HG03378 (cell line): ENCODE data around the gene REEP3.

Source experiments
- ATAC-seq: cut with Tn5 transposase; IDR thresholded peaks from one replicate; pipeline ENCODE4 v1.9.1; 2021; ENCODE audit warnings: mild to moderate bottlenecking, moderate library complexity; ENCODE audit not compliant: unreplicated experiment

The REEP3 gene

DNA sequence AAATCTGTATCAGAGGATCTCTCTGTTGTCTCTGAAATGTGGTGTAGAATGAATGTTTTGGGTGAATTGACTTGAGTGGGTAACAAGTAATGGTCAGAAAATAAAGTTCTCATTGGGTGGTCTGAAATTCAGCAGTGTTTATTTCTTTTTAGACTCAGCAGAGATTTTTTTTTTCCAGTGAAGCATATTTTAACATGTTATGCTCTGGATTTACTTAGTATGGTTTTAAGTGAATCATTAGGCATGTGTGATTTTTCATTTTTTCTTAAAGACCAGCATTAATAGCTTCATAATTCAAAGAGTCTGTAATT is 63.5 kb downstream of the REEP3 start:
- ATAC-seq: no peak

GRCh38 chr10:63585041-63585440 is 63.8 kb downstream of the REEP3 start:
- ATAC-seq: no peak

DNA sequence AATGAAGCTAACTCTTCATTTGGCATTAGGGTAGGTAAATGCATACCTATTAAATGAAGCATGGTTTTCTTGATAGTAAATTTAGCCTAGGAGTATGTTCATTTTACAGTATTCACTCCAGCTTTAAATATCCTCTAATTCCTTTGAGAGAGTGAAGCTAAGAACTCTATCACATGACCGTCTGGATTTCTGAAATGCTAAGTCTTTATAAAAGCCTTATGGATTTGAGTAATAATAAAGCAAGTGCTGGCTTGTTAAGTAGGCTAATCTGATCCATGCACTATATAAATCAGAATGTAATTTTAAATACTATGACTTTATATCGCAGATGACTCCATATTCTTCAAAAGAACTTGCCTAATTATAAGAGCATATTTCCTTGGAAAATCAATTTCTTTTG is 64.8 kb downstream of the REEP3 start:
- ATAC-seq: no peak

DNA sequence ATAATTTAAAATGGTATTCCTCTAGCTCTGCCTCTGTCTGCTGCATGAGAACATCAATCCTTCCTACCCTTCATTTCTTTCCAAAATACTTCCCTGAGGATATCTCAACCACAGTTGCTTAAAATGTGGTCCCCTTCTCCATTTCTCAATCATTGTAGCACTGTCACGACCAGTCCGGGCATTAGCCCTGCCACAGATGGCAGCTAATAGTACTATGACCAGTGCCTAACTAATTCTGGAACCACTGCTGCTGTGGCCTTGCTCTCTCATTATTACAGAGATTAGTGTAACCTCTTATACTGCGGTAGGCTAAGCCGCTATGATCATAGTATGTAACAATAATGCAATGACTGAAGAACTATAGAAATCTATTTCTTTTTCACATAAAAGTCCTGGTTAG is 66.0 kb downstream of the REEP3 start:
- ATAC-seq: no peak

- ATAC-seq: no peak
Observed at GRCh38 chr10:63588436-63589167, 67.4 kb downstream of the REEP3 start.

- no peak for ATAC-seq
Observed at GRCh38 chr10:63591600-63592379, 70.6 kb downstream of the REEP3 start.

- no peak for ATAC-seq
Observed at GRCh38 chr10:63593576-63593975, 72.4 kb downstream of the REEP3 start.

DNA sequence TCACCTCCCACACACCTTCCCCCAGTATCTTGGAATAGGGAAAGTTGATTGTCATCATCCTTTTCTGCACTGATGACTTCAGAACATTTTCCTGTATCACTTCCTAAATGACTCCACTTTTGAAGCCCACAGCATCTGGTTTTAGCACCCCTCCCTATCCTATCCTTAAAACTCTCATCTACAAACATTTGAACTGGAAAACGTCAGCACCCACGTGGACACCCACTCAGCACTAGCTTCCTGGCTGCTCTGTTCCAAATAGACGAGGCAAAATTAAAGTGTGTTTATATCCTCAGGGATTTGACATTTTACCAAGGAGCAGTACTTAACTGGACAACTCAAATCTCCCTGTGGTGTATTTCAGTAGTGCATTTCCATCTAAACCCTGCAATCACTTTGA is 73.9 kb downstream of the REEP3 start:
- ATAC-seq: no peak

DNA sequence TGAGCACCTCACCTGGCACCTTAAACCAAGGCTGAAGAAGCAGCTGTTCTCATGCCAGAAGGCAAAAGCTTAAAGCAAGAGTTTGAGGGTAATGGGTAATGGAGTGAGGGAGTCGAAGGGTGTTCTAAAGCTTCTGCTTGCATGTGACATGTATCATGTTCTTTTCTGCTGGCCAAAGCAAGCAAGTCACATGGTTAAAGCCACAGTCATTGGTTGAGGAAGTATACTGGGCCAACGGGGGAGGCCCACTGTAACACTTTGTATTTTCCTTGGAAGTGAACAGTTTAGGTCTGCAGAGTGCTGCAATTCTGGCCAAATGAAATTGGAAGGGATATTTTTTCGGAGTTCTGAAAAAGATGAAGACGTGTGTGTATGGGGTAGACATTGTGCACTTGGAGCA is 75.7 kb downstream of the REEP3 start:
- ATAC-seq: no peak

DNA sequence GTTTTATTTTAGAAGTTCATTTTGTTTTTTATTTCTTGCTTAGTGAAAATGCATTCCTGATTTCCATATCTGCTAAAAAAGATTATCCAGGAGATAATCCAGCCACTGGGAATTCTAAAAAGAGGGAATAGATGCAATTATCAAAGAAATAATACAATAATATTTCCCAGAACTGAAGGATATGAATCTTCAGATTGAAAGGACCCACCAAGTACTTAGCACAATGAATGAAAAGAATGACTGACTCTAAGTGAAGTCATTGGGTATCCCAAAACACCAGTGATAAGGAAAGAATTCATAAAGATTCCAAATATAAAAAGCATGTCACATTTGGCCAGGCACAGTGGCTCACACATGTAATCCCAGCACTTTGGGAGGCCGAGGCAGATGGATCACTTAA is 79.3 kb downstream of the REEP3 start:
- no peak for ATAC-seq

DNA sequence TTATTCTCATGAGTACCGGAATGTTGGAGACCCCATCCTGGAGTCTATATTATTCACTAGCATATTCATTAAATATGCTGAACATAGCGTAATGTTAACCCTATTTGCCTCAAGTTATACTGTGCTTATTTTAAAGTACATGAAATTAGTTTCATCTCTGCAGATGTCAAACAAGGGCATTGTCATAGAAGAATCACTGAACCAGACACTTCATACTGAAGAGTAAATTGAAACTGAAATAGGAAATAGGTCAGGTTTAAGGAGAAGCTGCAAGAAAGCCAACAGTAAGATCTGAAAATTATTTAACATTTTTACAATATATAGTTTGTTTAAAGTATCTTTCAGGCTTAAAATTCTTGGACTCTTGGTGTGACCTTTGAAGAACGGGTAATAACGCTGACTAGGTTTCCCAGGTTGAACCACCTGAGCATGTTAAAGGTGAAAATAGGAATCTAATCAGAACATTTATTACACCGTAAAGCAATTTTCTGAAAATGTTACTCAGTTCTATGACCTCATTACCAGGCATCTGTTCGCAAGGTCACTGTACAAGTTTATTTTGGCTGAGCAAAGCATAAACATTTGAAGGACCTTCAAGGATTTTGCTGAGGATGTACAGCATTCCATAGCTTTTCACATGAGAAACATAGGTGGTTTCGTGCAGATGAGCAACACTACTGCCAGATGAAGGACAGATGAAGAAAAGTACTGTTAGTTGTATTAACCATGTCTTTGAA is 82.7 kb downstream of the REEP3 start:
- ATAC-seq: peak; percentile 76

- no peak for ATAC-seq
Observed at GRCh38 chr10:63605197-63605967, 84.2 kb downstream of the REEP3 start.

DNA sequence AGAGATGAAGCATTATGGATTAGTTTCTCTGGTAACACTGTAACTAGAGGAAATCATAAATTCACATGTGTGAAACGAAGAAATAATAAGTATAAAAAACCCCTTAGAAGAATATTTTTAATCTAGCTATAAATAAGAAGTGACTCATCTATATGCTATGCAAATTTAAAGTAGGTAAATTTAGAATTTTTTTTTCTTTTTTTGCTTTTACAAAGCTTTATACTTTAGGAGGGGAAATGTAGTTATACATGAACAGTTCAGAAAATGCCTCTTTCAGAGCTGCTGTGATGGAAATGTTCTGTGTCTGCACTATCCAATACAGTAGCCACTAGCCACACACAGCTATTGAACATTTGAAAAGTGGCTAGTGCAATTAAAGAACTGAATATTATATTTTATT is 87.3 kb downstream of the REEP3 start:
- ATAC-seq: no peak

- no peak for ATAC-seq
Observed at GRCh38 chr10:63611078-63611477, 89.9 kb downstream of the REEP3 start.

DNA sequence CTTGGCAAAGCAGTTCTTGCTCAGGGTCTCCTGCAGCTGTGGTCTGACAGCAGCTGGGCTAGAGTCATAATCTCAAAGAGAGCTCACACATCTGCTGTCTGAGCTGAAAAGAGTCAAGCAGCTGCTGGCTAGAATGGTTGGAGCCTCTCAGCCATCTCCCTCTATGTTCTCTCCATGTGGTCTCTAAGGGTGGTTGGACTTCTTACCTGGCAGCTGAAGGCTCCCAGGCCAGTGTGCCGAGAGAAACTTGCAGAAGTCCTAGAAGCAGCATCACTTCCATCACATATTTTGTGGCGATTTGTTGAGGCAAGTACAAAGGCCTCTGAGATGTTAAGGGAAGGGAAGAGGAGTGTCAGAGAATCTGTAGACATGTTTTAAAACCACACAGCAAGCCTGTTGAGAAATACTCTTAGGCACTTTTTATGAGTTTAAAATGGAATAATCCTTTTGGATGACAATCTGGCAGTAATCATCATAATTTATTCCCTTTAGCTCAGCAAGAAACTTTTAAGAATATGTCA is 93.2 kb downstream of the REEP3 start:
- no peak for ATAC-seq

GRCh38 chr10:63618552-63618951 is 97.4 kb downstream of the REEP3 start:
- no peak for ATAC-seq

- ATAC-seq: no peak
Observed at GRCh38 chr10:63619426-63619825, 98.2 kb downstream of the REEP3 start.

- ATAC-seq: no peak
Observed at GRCh38 chr10:63622097-63622496, 100.9 kb downstream of the REEP3 start.

DNA sequence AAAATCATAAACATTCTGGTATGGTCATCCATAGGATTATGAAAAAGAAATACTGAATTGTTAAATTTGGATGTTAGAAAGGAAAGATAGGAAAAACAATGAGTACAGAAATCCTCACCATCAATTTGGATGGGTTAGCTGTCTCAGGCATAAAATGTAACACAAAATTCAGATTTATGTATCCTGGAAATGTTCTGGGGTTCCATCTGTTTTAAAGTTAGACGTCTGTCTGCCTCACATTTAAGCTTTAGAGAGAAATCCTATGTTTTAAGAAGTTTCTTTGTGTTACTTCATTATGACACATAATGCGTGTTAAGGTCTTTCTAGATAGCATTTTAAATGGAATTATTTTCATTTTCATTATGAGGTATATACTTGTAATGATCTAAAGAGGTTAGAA is 103.5 kb downstream of the REEP3 start:
- ATAC-seq: no peak

- no peak for ATAC-seq
Observed at GRCh38 chr10:63627396-63627795, 106.2 kb downstream of the REEP3 start.

GRCh38 chr10:63627881-63628296 is 106.7 kb downstream of the REEP3 start:
- ATAC-seq: no peak
